Gastroesophageal sphincter (tissue), 4 donors: Measurements from ENCODE around the gene MRPS12. TPM values are rescaled to one million over a fixed set of nuclear protein-coding genes. Genes with fewer than 3 reads are reported as not detected.

Experiments
- ATAC-seq: fragments of 150-250 bp; one replicate; pipeline ENCODE4 v1.9.1; 2016; ENCODE audit warnings: mild to moderate bottlenecking, moderate library complexity
- H3K27ac ChIP-seq, 4 donors: fragments of 200-600 bp; sonication (generic) in 3 of 4; 1 replicate in 3 of 4; 2 replicates in 1 of 4; pipeline ENCODE4 v1.5.1; 2016 to 2019
- H3K27me3 ChIP-seq: fragments of 200-600 bp; sonication (generic); one replicate; pipeline ENCODE4 v1.5.1; 2019
- H3K36me3 ChIP-seq, 2 donors: fragments of 200-600 bp; sonication (generic); one replicate each; pipeline ENCODE4 v1.5.1; 2019; ENCODE audit warnings: control low read depth in 1 of 2
- H3K4me1 ChIP-seq, 3 donors: fragments of 200-600 bp; sonication (generic); 1 replicate in 2 of 3; 2 replicates in 1 of 3; pipeline ENCODE4 v1.5.1; 2016 to 2019; ENCODE audit warnings: control low read depth in 2 of 3
- H3K4me3 ChIP-seq, 2 donors: fragments of 200-600 bp; sonication (generic); one replicate each; pipeline ENCODE4 v1.5.1; 2019; ENCODE audit warnings: mild to moderate bottlenecking in 1 of 2, moderate library complexity in 1 of 2
- H3K9me3 ChIP-seq, 3 donors: fragments of 200-600 bp; sonication (generic); one replicate each; pipeline ENCODE4 v1.5.1; 2017 to 2019; ENCODE audit warnings: control low read depth in 2 of 3
- CTCF ChIP-seq, 4 experiments: fragments of 200-600 bp in 2 of 4; fragments of 450-650 bp in 2 of 4; sonication (generic) in 1 of 4; IDR thresholded peaks; one replicate each; pipeline ENCODE4 v1.5.1; 2017 to 2019; ENCODE audit warnings: antibody characterized with exemption in 4 of 4, mild to moderate bottlenecking in 2 of 4, moderate library complexity in 2 of 4
- EP300 ChIP-seq: sonication (generic); formaldehyde crosslinking; IDR thresholded peaks from one replicate; pipeline ENCODE4 v1.6.1; 2017; ENCODE audit warnings: antibody characterized with exemption, mild to moderate bottlenecking
- POLR2A ChIP-seq, 2 donors: fragments of 450-650 bp; IDR thresholded peaks; one replicate each; pipeline ENCODE4 v1.6.1; 2017; ENCODE audit warnings: antibody characterized with exemption in 2 of 2, mild to moderate bottlenecking in 2 of 2, moderate library complexity in 1 of 2
- POLR2AphosphoS5 ChIP-seq: sonication (generic); formaldehyde crosslinking; IDR thresholded peaks from one replicate; pipeline ENCODE4 v1.6.1; 2017; ENCODE audit warnings: antibody characterized with exemption
- WGBS, 2 donors: methylation state at CpG; one replicate each; pipeline ENCODE4 v1.1.5; 2018; ENCODE audit warnings: low coverage in 1 of 2; 5-methylcytosine and 5-hydroxymethylcytosine counted together
- total RNA-seq, 4 donors: library from RNA; depleted of rRNA; stranded (reverse); fragments of >200 nt; gene quantifications; one replicate each; pipeline ENCODE4 v1.1.0, GENCODE V29; 2016

The MRPS12 gene
- total RNA-seq, 4 donors from 2014 or later, result 19.8 to 25.3 (median 23.0) TPM

- ATAC-seq, result no peak
- no peak overlapping the region for H3K4me3 ChIP-seq
- no peaks in the 10 kb centered on the region for H3K27me3 ChIP-seq
- H3K9me3 ChIP-seq, result no peaks in the 10 kb centered on the region
- no peak overlapping the region for H3K27ac ChIP-seq
- peaks cover 0 to 77% of the 10 kb centered on the region in 2 donors for H3K36me3 ChIP-seq
- no peak for TF ChIP-seq CTCF (IDR thresholded peaks at IDR 0.05)
- TF ChIP-seq POLR2A (IDR thresholded peaks at IDR 0.05), result no peak
- TF ChIP-seq EP300, result no peak
- no peak for TF ChIP-seq POLR2AphosphoS5
- H3K4me1 ChIP-seq, result peaks cover 0 to 24% (median 0%) of the 10 kb centered on the region in 3 donors
These were observed 40.1 kb upstream of the MRPS12 start for GRCh38 chr19:38890686-38891085.

GRCh38 chr19:38891771-38892170, 39.0 kb upstream of the MRPS12 start:
- Histone ChIP-seq H3K9me3 (no peaks in the 10 kb centered on the region), H3K4me1 (peaks cover 0 to 27% (median 3%) of the 10 kb centered on the region in 3 donors), H3K27me3 (no peaks in the 10 kb centered on the region), H3K27ac (no peak overlapping the region), H3K36me3 (peaks cover 0 to 74% of the 10 kb centered on the region in 2 donors), H3K4me3 (no peak overlapping the region)
- TF ChIP-seq POLR2A (IDR thresholded peaks at IDR 0.05), result no peak
- no peak for TF ChIP-seq CTCF (IDR thresholded peaks at IDR 0.05)
- no peak for TF ChIP-seq POLR2AphosphoS5
- no peak for TF ChIP-seq EP300
- no peak for ATAC-seq
- WGBS, 2 donors, result 85% methylated on average over 3 of the region's 6 CpGs; no CpG with 5 or more reads in 1 of the 2 donors

GRCh38 chr19:38892841-38893240, 37.9 kb upstream of the MRPS12 start:
- Histone ChIP-seq H3K9me3 (no peaks in the 10 kb centered on the region), H3K4me1 (peaks cover 0 to 38% (median 9%) of the 10 kb centered on the region in 3 donors), H3K27me3 (no peaks in the 10 kb centered on the region), H3K27ac (no peak overlapping the region), H3K4me3 (no peak overlapping the region), H3K36me3 (peaks cover 0 to 63% of the 10 kb centered on the region in 2 donors)
- 60 to 64% methylated on average over 1 to 3 of the region's 5 CpGs for WGBS, 2 donors
- no peak for ATAC-seq
- no peak for TF ChIP-seq POLR2AphosphoS5
- TF ChIP-seq POLR2A (IDR thresholded peaks at IDR 0.05), result no peak
- no peak for TF ChIP-seq EP300
- no peak for TF ChIP-seq CTCF (IDR thresholded peaks at IDR 0.05)

- H3K4me3 ChIP-seq, result no peak overlapping the region
- H3K27ac ChIP-seq, result peak overlapping the region in 1 of 4 donors; percentile 30
- no peaks in the 10 kb centered on the region for H3K9me3 ChIP-seq
- no peaks in the 10 kb centered on the region for H3K27me3 ChIP-seq
- 98% methylated on average over 7 of the region's 14 CpGs; no CpG with 5 or more reads in 1 of the 2 donors for WGBS, 2 donors
- ATAC-seq, result no peak
- TF ChIP-seq POLR2A (IDR thresholded peaks at IDR 0.05) (no peak), EP300 (no peak), CTCF (IDR thresholded peaks at IDR 0.05) (no peak), POLR2AphosphoS5 (no peak)
- peaks cover 0 to 58% of the 10 kb centered on the region in 2 donors for H3K36me3 ChIP-seq
- H3K4me1 ChIP-seq, result peaks cover 0 to 43% (median 14%) of the 10 kb centered on the region in 3 donors
These were observed 37.4 kb upstream of the MRPS12 start for GRCh38 chr19:38893341-38893771.

GRCh38 chr19:38894968-38895367, 35.8 kb upstream of the MRPS12 start:
- Histone ChIP-seq H3K27me3 (no peaks in the 10 kb centered on the region), H3K27ac (no peak overlapping the region), H3K9me3 (no peaks in the 10 kb centered on the region), H3K36me3 (peaks cover 0 to 42% of the 10 kb centered on the region in 2 donors), H3K4me3 (no peak overlapping the region), H3K4me1 (peaks cover 0 to 48% (median 19%) of the 10 kb centered on the region in 3 donors)
- TF ChIP-seq POLR2AphosphoS5, result no peak
- TF ChIP-seq EP300, result no peak
- no peak for TF ChIP-seq POLR2A (IDR thresholded peaks at IDR 0.05)
- no peak for TF ChIP-seq CTCF (IDR thresholded peaks at IDR 0.05)
- 60 to 71% methylated on average over 6 to 7 of the region's 9 CpGs for WGBS, 2 donors
- ATAC-seq, result no peak
